ENCODE results near the gene UQCR10.
A peak's percentile ranks its signal among the peaks of the same experiment; 100 is the strongest.

The UQCR10 gene

DNA sequence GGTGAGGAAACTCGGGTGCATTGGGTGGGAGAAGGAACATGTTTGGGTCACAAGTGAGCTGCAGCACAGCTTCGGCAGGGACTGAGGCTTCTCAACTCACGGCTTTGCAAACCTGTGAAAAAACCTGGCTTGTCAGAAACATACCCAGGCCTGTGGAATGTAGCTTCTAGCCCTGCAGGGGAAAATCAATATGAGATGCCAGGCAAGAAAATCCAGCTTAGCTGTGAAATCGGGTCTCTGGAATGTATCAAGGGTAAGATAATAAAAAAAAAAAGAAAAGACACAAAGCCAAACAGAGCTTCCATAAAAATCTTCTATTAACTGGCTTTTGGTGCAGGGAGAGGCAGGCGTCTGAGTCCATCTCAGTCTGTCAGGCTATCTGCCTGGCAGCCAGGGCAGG lies 28.5 kb downstream of the UQCR10 start:
- no peak overlapping the region for H3K4me3 ChIP-seq (ENCODE audit: low read depth, low read length)
- no peak for DNase-seq
- H3K27ac ChIP-seq = no peak overlapping the region
- no peaks in the 10 kb centered on the region for H3K27me3 ChIP-seq (replicated peaks)
- in situ Hi-C loops (cut with HindIII; ENCODE audit: low pct_ligation_motif_present, low sequenced_read_pairs) = no loop called here
- H3K36me3 ChIP-seq (replicated peaks) = peaks cover 50% of the 10 kb centered on the region
- TF ChIP-seq CTCF (IDR thresholded peaks at IDR 0.05; ENCODE audit: low read depth, low read length, missing control alignments) = no peak

DNA sequence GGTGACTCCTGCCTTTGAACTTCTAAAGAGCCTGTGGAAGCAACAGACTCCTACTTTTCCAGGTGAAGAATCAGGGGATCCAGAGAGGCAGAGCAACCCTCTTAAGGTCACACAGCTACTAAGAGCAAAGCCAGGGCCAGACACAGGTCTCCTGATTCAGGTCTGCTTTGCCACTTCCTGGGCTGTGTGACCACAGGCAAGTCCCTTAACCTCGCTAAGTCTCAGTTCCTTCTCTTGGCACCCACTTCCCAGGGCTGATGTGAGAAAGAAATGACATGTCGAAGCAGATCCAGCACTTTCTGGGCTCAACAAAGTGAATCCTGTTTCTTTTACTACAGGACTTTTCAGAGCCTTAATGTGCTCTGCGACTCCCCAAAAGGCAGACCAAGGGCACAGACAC lies 30.2 kb downstream of the UQCR10 start:
- no peak for DNase-seq
- no peak for TF ChIP-seq CTCF (IDR thresholded peaks at IDR 0.05; ENCODE audit: low read depth, low read length, missing control alignments)
- in situ Hi-C loops (cut with HindIII; ENCODE audit: low pct_ligation_motif_present, low sequenced_read_pairs) = no loop called here
- Histone ChIP-seq H3K27ac (no peak overlapping the region), H3K36me3 (replicated peaks) (peaks cover 50% of the 10 kb centered on the region), H3K27me3 (replicated peaks) (no peaks in the 10 kb centered on the region), H3K4me3 (ENCODE audit: low read depth, low read length) (no peak overlapping the region)

DNA sequence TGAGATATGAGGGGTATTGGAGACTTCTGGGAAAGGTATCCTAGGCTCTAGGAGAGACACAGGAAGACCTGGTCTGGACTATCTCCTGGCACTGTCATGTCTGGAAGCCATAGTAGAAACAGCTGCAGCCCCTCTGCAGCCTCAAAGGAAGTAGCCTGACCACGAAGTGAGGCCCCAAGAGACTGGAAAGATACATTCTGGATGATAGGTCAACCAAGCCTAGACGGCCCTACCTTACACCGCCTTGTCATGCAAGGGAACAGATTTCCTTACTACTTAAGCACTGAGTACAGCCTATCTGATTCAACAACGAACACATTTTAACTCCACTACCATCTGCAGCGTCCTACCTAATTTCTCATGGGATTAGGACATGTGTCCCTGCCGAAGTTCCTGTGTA lies 31.1 kb downstream of the UQCR10 start:
- Histone ChIP-seq H3K4me3 (ENCODE audit: low read depth, low read length) (no peak overlapping the region), H3K27me3 (replicated peaks) (no peaks in the 10 kb centered on the region), H3K36me3 (replicated peaks) (peaks cover 46% of the 10 kb centered on the region), H3K27ac (no peak overlapping the region)
- no peak for DNase-seq
- no peak for TF ChIP-seq CTCF (IDR thresholded peaks at IDR 0.05; ENCODE audit: low read depth, low read length, missing control alignments)
- in situ Hi-C loops (cut with HindIII; ENCODE audit: low pct_ligation_motif_present, low sequenced_read_pairs) = no loop called here

DNA sequence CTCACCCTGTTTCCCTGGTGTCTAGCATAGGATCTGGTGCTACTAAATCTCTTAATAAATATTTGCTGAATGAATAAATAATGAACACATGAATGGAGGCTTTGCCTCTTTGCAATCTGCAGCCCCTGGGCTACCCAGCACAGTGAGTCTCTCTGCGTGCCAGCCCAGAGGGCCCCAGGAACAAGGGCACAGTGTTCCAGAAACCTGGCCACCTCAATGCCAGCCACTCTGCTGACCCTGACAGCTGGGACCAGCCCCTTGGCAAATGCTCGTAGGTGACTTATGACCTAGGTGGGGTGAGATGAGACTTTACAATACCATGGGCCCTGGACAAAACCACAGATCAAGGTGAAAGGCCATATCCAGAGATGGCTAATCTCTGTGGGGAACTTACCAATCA lies 31.6 kb downstream of the UQCR10 start:
- Histone ChIP-seq H3K27me3 (replicated peaks) (no peaks in the 10 kb centered on the region), H3K4me3 (ENCODE audit: low read depth, low read length) (no peak overlapping the region), H3K27ac (peak overlapping the region; percentile 48), H3K36me3 (replicated peaks) (peaks cover 50% of the 10 kb centered on the region)
- in situ Hi-C loops (cut with HindIII; ENCODE audit: low pct_ligation_motif_present, low sequenced_read_pairs) = no loop called here
- DNase-seq = no peak
- no peak for TF ChIP-seq CTCF (IDR thresholded peaks at IDR 0.05; ENCODE audit: low read depth, low read length, missing control alignments)

GRCh38 chr22:29799217-29799680 lies 32.1 kb downstream of the UQCR10 start:
- H3K36me3 ChIP-seq (replicated peaks) = peaks cover 55% of the 10 kb centered on the region
- in situ Hi-C loops (cut with HindIII; ENCODE audit: low pct_ligation_motif_present, low sequenced_read_pairs) = no loop called here
- no peaks in the 10 kb centered on the region for H3K27me3 ChIP-seq (replicated peaks)
- peak; percentile 78 for DNase-seq
- peak overlapping the region; percentile 48 for H3K27ac ChIP-seq
- TF ChIP-seq CTCF (IDR thresholded peaks at IDR 0.05; ENCODE audit: low read depth, low read length, missing control alignments) = peak; percentile 24
- H3K4me3 ChIP-seq (ENCODE audit: low read depth, low read length) = no peak overlapping the region

DNA sequence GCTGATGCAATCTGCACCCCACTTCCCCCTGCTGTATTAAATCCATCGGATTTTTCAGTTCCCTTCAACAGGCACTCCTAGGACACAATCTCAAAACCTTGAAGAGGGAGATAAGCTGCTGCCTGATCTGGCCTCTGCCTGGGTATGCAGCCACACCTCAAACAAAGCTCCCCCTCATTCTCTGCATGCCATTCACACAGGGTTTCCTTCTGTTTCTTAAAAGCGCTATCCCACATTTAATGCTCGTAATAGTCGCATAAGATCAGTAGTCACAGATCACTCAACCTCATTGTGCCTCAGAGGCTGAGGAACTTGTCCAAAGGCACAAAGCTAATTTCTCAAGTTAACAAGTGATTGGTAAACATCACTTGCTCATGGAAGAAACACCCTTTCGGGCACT lies 34.0 kb downstream of the UQCR10 start:
- in situ Hi-C loops (cut with HindIII; ENCODE audit: low pct_ligation_motif_present, low sequenced_read_pairs) = no loop called here
- H3K27ac ChIP-seq = no peak overlapping the region
- no peaks in the 10 kb centered on the region for H3K27me3 ChIP-seq (replicated peaks)
- TF ChIP-seq CTCF (IDR thresholded peaks at IDR 0.05; ENCODE audit: low read depth, low read length, missing control alignments) = no peak
- DNase-seq = no peak
- H3K4me3 ChIP-seq (ENCODE audit: low read depth, low read length) = no peak overlapping the region
- H3K36me3 ChIP-seq (replicated peaks) = peaks cover 67% of the 10 kb centered on the region
